Fibroblast of mammary gland (primary cell): ENCODE measurements around the gene GH2.

ENCODE experiments used
- DNase-seq: peaks from one replicate; pipeline ENCODE4 v3.0.0-alpha.2; 2010; ENCODE audit warnings: low read depth
- H3K4me3 ChIP-seq: 2 replicates; pipeline ENCODE4 v1.5.1; 2011; ENCODE audit warnings: low read depth, mild to moderate bottlenecking, low read length, moderate library complexity; ENCODE audit not compliant: control insufficient read depth
- CTCF ChIP-seq: conservative IDR thresholded peaks from 2 replicates; pipeline ENCODE4 v1.5.1; 2011; ENCODE audit warnings: low read depth, low read length, inconsistent platforms; ENCODE audit not compliant: control insufficient read depth, insufficient read depth

The GH2 gene

GRCh38 chr17:63832014-63832413 is 49.7 kb downstream of the GH2 start:
- H3K4me3 ChIP-seq, result no peak overlapping the region
- no peak for TF ChIP-seq CTCF
- no peak for DNase-seq

GRCh38 chr17:63831505-63831904 is 50.2 kb downstream of the GH2 start:
- TF ChIP-seq CTCF, result no peak
- H3K4me3 ChIP-seq, result no peak overlapping the region

GRCh38 chr17:63830904-63831491 is 50.7 kb downstream of the GH2 start:
- no peak overlapping the region for H3K4me3 ChIP-seq
- DNase-seq, result no peak
- TF ChIP-seq CTCF, result no peak

More at GRCh38 chr17:63831505-63831904, 50.2 kb downstream of the GH2 start:
- no peak for DNase-seq

DNA sequence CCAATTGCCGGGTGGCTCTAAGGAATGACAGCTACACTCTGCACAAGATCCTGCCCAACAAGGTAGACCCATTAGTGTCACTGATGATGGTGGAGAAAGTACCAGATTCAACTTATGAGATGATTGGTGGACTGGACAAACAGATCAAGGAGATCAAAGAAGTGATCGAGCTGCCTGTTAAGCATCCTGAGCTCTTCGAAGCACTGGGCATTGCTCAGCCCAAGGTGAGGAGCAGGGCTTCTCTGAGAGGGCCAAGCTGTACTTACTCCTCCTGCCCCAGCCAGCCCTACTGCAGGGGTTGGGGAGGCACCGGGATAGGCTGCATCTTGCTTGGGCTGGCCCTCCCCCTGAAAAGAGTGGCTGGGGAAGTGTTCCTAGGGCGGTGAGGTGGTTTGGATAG is 51.5 kb downstream of the GH2 start:
- H3K4me3 ChIP-seq, result no peak overlapping the region
- no peak for DNase-seq
- no peak for TF ChIP-seq CTCF
